GM13976 (cell line): ENCODE data around the gene RTL5.

Source experiments
- DNase-seq: peaks from one replicate; pipeline ENCODE4 v3.0.0; 2012; ENCODE audit warnings: low spot score
- CTCF ChIP-seq: IDR thresholded peaks from 2 replicates; pipeline ENCODE4 v1.5.1; 2012; ENCODE audit warnings: borderline replicate concordance, mild to moderate bottlenecking; ENCODE audit not compliant: insufficient read depth; ENCODE audit errors: extremely low read depth, missing control alignments, control extremely low read depth
- in situ Hi-C: fragments of 300-500 bp; cut with MboI; formaldehyde crosslinking; loops from one replicate; pipeline ENCODE4 v1.12.0; 2022; ENCODE audit warnings: low sequenced_read_pairs, mixed read lengths, inconsistent platforms; ENCODE audit not compliant: unreplicated experiment

RTL5 gene

GRCh38 chrX:72158773-72159172, 27.1 kb upstream of the RTL5 start:
- in situ Hi-C loops, result no loop called here
- DNase-seq, result no peak
- no peak for TF ChIP-seq CTCF

- no peak for DNase-seq
- in situ Hi-C loops, result no loop called here
- TF ChIP-seq CTCF, result no peak
Observed at GRCh38 chrX:72146527-72146926, 14.8 kb upstream of the RTL5 start.

GRCh38 chrX:72145181-72145580, 13.5 kb upstream of the RTL5 start:
- in situ Hi-C loops, result no loop called here
- no peak for TF ChIP-seq CTCF

GRCh38 chrX:72143609-72143907, 11.8 kb upstream of the RTL5 start:
- no peak for DNase-seq
- in situ Hi-C loops, result no loop called here
- TF ChIP-seq CTCF, result no peak

More at GRCh38 chrX:72145181-72145580, 13.5 kb upstream of the RTL5 start:
- no peak for DNase-seq

- in situ Hi-C loops, result no loop called here
- DNase-seq, result no peak
- TF ChIP-seq CTCF, result no peak
Observed at GRCh38 chrX:72142794-72143608, 11.3 kb upstream of the RTL5 start.

- no peak for DNase-seq
- in situ Hi-C loops, result no loop called here
- TF ChIP-seq CTCF, result no peak
Observed at GRCh38 chrX:72142094-72142793, 10.5 kb upstream of the RTL5 start.
